ENCODE measurements around the gene MS4A4E. TPM values are rescaled to one million over a fixed set of nuclear protein-coding genes. Genes with fewer than 3 reads are reported as not detected.
"Not testable (repeated sequence)": the region's sequence is repeated elsewhere in the genome, so short reads cannot be mapped to it uniquely, and the experiment has no call there.

The MS4A4E gene
- total RNA-seq, result not detected in 2 replicates

DNA sequence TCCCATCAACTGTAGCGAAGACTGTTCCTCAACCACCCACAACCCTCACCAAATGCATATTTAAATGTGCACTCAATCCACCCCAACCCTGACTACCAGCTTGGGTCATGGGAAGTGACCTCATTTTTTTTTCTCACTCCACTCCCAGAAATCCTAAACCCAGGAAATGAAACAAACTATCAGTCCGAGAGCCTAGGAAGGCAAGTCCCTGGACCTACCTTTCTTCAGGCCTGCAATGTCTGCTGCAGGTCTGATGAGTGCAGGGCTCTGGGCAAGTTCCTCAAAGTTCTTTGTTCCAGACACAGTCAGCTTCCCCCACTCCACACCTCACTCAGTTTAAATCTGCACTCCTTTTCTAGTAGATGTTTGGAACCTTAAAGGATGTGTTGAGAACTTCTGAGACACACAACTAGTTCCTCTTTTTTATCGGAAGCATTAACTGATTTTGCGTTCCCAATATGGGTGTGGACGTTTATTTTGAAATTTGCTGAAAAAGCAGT lies at the start of gene MS4A4E:
MS4A4E (minus strand) TSS at position 398 of the 500 bp plus-strand sequence. CDS start 13,082 bp downstream, outside the sequence.
- DNase-seq (ENCODE audit: low read depth), result no peak

DNA sequence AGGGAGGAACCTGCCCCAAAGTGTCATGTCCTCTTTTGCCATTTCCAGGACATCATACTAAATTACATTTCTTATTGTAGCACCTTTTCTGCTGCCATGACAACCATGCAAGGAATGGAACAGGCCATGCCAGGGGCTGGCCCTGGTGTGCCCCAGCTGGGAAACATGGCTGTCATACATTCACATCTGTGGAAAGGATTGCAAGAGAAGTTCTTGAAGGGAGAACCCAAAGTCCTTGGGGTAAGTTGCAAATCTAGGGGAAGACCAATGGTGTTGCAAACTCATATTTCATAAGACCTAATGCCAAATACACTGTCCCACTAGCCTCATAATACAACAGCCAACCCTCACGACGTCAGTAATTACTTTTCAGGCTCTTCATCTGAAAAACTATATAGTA lies 49.2 kb upstream of the MS4A4E start:
- no peak for DNase-seq (ENCODE audit: low read depth)

DNA sequence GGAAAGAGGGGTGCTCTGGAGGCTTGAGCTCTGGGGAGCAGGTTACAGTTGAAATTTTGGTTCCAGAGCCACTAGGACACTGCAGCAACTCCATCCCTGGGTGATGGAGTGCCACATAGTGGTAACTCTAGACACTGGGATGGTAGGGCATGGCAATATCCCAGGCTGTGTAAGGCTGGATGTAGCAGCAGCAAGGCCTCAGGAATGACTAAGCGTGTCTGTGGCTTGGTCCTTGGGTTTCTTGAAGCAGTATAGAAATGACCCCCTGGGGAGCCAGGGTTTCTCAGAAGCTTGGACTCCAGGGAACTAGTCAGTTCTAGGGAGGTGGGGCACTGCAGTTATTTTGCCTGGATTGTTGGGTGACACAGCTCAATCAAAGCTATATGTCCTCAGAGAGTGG lies 45.6 kb upstream of the MS4A4E start:
- DNase-seq (ENCODE audit: low read depth), result no peak

DNA sequence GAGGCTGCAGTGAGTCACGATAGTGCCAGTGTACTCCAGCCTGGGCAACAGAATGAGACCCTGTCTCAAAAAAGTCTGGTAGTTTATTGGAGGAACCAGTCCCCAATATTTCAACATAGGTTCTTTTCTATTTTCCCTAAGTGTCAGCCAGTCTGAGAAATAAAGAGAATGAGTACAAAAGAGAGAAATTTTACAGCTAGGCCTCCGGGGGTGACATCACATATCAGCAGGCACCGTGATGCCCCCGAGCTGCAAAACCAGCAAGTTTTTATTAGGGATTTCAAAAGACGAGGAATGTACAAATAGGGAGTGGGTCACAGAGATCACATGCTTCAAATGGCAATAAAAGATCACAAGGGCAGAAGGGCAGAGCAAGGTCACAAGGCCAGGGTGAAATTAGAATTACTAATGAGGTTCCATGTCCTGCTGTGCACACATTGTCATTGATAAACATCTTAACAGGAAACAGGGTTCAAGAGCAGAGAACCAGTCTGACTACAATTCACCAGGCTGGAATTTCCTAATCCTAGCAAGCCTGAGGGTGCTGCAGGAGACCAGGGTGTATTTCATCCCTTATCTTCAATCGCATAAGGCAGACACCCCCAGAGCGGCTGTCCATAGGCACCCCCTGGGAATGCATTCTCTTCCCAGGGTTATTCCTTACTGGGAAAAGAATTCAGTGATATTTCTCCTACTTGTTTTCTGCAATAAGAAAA lies 42.6 kb upstream of the MS4A4E start:
- not testable (repeated sequence) for DNase-seq (ENCODE audit: low read depth)

DNA sequence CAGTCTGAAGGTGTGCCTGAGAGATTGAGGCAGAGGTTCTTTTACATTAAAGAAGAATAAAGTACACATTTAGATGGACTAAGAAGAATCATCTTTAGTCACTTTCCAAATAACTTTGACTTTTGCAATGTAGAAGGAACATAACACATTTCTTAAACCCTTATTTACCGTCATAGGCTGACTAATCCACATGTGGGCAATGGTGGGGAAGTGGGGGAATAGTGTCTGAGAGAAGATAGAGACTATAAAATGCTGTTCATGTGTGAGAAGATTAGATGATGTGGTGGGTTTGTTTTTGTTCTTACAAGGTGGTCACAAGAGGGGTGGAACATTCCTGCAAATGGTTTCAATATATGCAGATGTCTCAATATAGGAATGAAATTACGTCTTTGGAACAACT lies 39.3 kb upstream of the MS4A4E start:
- DNase-seq (ENCODE audit: low read depth), result no peak

DNA sequence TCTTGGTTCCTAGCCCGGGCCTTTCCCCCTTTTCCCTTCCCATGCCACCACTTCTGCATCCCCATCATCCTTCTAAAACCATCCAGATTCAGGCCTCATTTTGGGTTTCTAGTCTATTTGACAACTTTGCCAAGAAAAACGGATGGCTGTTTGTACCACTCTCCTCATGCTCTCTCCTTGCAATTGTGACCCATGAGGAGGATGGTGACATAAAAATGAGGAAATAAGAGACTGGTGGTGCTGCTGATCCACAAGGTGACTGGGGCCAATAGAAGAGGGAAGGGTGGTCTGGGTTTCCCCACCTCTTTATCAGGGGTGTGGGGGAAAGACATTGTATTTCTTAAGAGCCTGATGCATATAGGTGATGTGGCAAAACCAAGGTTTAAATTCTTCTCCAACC lies 38.5 kb upstream of the MS4A4E start:
- no peak for DNase-seq (ENCODE audit: low read depth)

DNA sequence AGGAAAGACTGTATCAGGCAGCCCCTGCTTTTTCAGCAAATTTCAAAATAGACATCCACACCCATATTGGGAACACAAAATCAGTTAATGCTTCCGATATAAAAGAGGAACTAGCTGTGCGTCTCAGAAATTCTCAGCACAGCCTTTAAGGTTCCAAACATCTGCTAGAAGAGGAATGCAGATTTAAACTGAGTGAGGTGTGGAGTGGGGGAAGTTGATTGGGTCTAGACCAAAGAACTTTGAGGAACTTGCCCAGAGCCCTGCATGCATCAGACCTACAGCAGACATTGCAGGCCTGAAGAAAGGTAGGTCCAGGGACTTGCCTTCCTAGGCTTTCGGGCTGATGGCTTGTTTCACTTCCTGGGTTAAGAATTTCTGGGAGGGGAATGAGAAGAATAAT lies 37.5 kb upstream of the MS4A4E start, which contains the start of gene MS4A4A:
MS4A4A (plus strand) TSS at position 255 of the 400 bp plus-strand sequence; CDS start at position 265, 10 bp downstream.
- DNase-seq (ENCODE audit: low read depth), result no peak

DNA sequence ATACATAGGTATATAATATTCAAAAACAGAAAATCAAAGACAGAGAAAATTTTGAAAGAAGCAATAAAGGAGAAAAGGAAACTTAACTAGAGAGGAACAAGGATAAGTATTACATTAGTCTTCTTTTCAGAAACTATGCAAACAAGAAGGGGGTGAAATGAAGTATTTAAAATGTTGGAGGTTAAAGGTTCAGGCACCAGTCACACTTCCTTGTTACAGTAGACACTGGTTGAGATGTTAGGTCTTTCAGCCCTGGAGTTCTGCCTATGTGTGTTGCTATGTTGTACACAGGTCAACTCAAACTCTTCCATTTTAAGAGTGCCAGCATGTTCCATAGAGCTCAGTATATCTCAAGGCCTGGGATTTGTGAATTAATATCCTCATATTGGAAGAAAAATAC lies 31.5 kb upstream of the MS4A4E start:
- DNase-seq (ENCODE audit: low read depth), result no peak

DNA sequence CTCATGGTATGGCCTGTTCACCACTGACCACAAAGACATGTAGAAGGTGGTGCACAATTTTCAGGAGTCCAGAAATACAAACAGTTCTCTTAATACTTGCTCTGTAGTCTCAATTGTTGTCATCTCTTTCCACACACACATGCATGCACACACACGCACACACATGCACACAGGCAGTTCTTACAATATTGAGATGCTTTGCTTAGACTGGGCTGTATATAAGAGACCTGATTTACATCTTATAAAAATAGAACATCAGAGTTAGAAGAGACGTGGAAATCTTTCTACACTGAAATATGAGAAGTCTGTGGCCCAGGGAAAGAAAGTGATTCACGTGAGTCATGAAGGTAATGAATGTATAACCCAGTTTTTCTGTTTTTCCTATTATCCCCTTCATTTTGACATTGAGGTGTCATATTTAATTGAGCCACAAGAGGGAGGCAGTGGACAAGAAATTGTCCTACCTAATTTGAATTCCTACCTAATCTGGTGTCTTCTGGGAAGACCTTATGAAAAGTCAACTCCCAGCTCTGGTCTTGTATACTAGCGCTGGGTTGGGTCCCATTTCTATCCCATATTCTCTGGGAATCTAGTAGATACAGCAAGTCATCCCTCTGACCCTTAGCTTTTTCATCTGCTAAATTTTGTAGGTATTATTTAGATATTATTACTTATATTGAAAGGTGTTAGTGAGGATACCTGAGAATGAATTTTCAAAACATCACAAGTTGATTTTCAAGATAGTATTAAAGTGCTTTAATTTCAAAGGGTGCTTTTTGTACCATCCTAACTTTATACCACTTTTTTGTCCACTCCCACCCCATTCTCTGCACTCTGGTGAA lies 22.7 kb upstream of the MS4A4E start:
- DNase-seq (ENCODE audit: low read depth), result peak; percentile 41

DNA sequence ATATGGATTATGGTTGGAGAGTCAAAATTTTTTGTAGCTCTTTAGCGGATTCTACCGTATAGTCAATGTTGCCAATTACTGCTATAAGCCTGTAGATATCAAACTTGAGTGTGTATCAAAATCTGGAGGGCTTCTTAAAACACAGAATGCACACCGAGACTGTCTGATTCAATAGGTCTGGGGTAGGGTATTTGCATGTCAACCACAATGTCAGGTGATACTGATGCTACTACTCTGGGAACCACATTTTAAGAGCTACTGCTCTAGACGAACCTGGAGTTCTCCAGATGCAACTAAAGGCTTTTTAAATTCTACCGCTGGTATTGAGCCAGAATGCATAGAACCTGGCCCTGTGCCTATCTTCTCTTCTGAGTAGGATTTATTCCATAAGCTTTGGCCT lies 21.7 kb upstream of the MS4A4E start:
- no peak for DNase-seq (ENCODE audit: low read depth)

DNA sequence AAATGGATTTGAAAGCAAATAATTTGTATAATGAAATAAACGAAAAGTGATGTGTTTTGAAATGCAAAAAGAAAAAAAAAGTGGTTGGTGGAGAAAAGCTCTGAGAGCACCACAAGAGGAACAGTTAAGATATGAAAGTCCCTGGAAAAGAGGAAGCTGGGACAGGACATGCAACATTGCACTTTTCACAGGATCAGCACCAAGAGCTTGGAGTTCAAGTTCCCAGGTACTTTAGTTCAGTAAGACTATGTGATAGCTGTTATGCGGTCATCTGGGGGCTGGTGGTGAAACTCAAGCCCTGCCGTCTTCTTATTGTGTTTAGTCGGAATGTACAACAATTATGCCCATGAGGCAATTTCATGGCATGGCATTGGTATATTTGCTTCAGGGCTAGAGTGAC lies 20.5 kb upstream of the MS4A4E start:
- DNase-seq (ENCODE audit: low read depth), result no peak

DNA sequence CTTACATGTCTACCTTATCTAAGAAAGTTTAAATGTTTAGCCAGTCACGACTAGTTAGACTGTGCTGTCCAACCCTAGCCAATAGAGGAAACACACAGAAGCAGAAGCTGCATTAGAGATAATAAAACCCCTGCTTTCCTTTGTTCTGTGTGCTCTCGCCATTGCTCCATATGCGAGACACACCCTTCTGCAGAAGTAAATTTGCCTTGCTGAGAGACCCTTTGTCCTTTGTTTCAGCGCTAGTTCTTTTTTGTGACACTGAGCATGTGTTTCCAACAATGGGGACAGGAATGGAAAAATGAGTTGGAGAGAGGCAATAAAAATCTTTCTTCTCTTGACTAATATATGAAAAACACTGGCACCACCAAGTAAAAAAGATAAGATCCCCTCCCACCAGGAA lies 18.1 kb upstream of the MS4A4E start:
- no peak for DNase-seq (ENCODE audit: low read depth)

DNA sequence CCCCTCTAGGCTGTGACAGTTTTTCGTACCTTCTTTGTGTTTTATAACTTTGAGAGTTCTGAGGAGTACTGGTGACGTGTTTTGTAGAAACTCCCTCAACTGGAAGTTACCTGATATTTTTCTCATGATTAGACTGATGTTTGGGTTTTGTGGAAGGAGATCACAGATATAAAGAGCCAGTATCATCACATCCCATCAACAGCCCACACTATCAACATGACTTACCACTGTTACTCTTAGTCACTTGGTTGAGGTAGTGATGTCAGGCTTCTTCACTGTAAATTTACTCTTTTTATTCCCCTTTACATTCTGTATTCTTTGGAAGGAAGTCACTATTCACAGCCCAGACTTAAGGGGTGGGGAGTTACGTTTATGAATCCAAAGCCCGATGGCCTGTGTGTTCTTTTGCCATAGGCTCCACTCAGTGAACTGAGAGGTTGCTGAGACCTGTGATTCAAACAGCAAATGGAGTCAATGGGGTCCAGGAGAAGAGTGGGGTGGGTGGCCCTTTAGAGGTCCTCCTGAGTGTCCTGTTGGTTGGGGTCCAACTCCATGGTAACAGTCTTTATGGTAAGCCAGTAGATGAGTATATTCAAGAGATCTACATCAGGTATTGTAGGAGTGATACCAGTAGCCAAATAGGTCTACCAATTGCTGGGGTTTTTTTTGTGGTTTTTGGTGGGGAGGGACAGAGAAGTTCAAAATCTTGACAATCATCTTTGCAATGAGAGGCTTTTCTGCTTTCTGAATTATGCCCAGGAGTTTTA lies 15.2 kb upstream of the MS4A4E start:
- DNase-seq (ENCODE audit: low read depth), result no peak

DNA sequence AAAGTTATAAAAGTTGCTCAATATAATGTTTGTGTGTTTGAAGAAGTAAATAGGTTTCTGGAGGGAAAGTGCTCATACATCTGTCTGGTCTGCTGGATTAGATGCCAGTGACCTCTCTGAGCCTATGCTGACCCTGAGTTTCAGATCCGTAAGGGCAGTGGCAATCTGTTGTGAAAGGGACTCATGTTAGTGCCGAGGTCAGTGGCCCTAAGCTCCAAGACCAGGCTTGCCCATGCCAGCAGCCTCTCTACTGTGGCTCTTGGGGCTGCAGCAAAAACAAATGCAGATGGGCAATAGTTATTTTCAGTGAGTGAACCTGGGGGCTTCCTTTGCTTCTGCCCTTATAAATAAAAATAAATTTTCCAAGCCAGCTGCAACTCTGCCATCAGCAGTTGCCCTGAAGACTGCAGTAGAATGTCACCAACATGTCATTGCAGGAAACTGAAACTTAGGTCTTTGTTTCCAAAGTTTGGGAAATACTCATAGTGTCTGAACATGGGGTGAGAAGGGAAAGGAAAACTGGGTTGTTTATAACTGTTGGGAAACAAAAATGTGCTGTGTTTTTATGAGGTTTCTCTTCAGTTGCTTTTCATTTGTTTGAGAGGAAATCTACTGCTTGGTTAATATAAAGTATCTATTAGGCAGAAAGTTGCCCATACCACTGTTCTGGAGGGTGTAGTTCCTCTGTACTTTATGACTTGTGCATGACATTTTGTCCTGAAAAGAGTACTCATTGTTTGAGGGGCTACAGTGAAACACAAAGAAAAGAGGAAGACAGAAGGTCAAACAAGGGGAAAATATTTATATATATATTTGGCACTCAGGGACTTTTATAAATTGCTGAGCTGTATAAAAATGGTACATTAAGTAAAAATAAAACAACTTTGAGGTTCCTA lies 9.5 kb upstream of the MS4A4E start:
- DNase-seq (ENCODE audit: low read depth), result no peak

DNA sequence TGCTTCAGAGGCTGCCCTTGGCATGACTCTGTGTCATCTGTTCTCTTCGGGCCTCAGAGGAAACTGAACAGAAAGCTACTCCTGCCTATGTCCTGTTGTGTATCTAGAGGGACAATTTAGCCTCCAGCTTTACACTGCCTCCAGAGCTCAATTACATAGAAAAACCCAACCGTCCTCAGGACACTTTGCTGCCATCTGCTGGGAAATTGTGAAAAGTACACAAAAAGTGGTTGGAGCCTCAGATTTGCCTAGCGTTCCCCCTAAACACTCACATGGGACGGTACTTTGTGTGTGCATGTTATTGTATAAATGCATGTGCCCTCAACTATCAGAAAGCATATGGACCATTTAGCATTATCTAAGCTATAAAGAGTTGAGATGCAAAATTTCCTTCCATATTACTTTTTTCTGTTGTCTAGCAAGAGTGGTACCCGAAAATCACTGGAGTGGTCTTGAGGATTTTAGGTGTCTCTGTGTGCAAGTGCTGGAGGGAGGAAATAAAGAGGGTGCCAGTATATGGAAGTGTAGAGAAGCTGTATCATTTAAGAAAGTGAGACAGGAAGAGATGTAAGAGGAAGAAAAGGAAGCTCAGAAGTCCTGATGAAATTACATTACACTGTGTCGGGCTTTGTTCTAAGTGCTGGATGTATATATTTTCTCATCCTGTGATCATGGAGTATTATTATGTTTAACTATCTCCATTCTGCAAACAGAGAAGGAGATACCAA lies 8.7 kb upstream of the MS4A4E start:
- DNase-seq (ENCODE audit: low read depth), result peak; percentile 11

DNA sequence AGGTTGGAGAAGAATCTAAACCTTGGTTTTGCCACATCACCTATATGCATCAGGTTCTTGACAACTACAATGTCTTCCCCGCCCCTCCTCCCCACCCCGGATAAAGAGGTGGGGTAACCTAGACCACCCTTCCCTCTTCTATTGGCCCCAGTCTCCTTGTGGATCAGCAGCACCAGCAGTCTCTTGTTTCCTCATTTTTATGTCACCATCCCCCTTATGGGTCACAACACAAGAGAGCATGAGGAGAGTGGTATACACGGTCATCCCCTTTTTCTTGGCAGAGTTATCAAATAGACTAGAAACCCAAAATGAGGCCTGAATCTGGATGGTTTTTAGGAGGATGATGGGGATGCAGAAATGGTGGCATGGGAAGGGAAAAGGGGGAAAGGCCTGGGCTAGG lies 1.2 kb downstream of the MS4A4E start:
- DNase-seq (ENCODE audit: low read depth), result no peak

DNA sequence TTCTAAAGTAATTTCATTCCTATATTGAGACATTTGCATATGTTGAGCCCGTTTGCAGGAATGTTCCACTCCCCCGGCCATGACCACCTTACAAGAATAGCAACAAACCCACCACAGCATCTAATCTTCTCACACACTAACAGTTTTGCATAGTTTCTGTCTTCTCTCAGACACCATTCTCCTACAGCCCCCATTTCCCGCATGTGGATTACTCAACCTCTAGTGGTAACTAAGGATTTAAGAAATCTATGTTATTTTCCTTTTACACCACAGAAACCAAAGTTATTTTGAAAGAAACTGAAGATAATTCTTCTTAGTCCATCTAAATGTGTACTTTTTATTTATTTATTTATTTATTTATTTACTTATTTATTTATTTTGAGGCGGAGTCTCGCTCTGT lies 2.3 kb downstream of the MS4A4E start:
- DNase-seq (ENCODE audit: low read depth), result no peak

DNA sequence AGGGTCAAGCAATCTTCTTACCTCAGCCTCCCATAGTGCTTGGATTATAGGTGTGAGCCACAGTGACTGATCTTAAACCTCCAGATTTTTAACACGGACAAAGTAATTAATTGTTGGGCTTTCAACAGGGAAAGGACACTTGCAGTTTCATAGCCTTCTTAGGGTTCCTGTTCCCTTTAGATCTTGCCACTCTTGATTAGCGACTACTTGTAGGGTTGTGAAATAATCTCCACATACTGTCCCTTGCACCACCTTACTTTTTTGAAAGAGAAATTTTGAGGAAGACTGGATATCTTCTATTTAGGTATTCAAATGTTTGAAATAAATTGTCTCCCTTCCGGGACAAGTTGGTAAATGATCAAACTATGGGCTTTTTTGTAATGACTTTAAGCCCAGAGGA lies 7.6 kb downstream of the MS4A4E start:
- no peak for DNase-seq (ENCODE audit: low read depth)

DNA sequence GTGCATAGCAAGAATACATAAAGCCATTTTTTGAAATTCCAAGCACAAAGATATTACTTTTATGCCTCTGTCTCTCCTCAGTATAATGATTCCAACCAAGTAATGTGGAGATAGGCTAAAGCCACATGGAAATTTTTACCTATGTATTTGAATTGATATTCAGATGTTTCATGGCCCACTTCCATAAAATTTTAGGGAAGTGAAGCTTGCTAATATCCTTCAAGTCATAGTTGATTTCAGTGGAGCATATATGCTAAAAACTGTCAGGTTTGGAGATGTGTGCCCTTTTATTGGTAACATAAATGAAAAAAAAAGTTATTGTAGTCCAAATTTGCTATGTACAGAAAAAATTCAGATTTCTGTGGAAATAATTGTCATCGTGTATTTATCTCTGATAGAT lies 12.3 kb downstream of the MS4A4E start:
- DNase-seq (ENCODE audit: low read depth), result no peak

DNA sequence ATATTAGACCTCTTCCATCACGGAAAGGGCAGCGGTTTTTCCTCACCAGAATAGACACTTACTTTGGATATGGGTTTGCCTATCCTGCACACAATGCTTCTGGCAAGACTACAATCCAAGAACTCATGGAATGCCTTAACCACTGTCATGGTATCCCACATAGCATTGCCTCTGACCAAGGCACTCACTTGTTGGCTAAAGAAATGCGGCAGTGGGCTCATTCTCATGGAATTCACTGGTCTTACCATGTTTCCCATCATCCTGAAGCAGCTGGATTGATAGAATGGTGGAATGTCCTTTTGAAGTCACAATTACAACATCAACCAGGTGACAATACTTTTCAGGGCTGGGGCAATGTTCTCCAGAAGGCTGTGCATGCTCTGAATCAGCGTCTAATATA lies 20.8 kb downstream of the MS4A4E start:
- DNase-seq (ENCODE audit: low read depth), result no peak

Data from renal cortical epithelial cell (primary cell).